PC-9 (cell line): ENCODE data around the gene TLR3. TPM values are rescaled to one million over a fixed set of nuclear protein-coding genes. Genes with fewer than 3 reads are reported as not detected.

Experiments
- BruUV-seq: library from RNA; stranded (reverse); fragments of 400-500 nt; replicated peaks from 2 replicates; lab custom pipeline; 2021; lab: Mats Ljungman, UMichigan
- CTCF ChIA-PET: fragments of 300-600 bp; sonication (Branson Sonifier 250); formaldehyde crosslinking; loops from one replicate; lab custom pipeline; 2022; ENCODE audit warnings: antibody characterized with exemption; lab: Charles Lee
- POLR2A ChIA-PET: fragments of 300-600 bp; sonication (Branson Sonifier 250); formaldehyde crosslinking; loops from one replicate; lab custom pipeline; 2022; ENCODE audit warnings: antibody characterized with exemption; ENCODE audit not compliant: unreplicated experiment; lab: Charles Lee
- DNase-seq, 2 experiments: peaks; one replicate each; pipeline versions ENCODE4 v3.0.0 to v3.0.0-alpha.2; 2015 to 2022; ENCODE audit warnings: mixed read lengths in 1 of 2
- H2AFZ ChIP-seq: fragments of 200-600 bp; sonication (generic); 2 replicates; pipeline ENCODE4 v1.8.1; 2017; ENCODE audit warnings: antibody characterized with exemption
- H3F3A ChIP-seq: fragments of 200-600 bp; sonication (generic); 2 replicates; pipeline ENCODE4 v1.8.1; 2017; ENCODE audit warnings: antibody characterized with exemption, mild to moderate bottlenecking, low read depth; ENCODE audit not compliant: insufficient read depth
- H3K27ac ChIP-seq: fragments of 200-600 bp; sonication (generic); 2 replicates; pipeline ENCODE4 v1.6.1; 2016; ENCODE audit warnings: mixed run types
- H3K27me3 ChIP-seq: fragments of 200-600 bp; sonication (generic); 2 replicates; pipeline ENCODE4 v1.6.1; 2016; ENCODE audit warnings: low read depth, mixed run types; ENCODE audit not compliant: insufficient read depth
- H3K36me3 ChIP-seq: fragments of 200-600 bp; sonication (generic); 2 replicates; pipeline ENCODE4 v1.6.1; 2016; ENCODE audit warnings: low read depth, mixed run types
- H3K4me1 ChIP-seq: fragments of 200-600 bp; sonication (generic); replicated peaks from 2 replicates; pipeline ENCODE4 v1.6.1; 2016; ENCODE audit warnings: mixed run types; ENCODE audit not compliant: insufficient read depth
- H3K4me2 ChIP-seq: fragments of 200-600 bp; sonication (generic); 2 replicates; pipeline ENCODE4 v1.6.1; 2017; ENCODE audit warnings: mixed run types
- H3K4me3 ChIP-seq: fragments of 200-600 bp; sonication (generic); 2 replicates; pipeline ENCODE4 v1.6.1; 2016; ENCODE audit warnings: mixed run types
- H3K79me2 ChIP-seq: fragments of 200-600 bp; sonication (generic); 2 replicates; pipeline ENCODE4 v1.6.1; 2017; ENCODE audit warnings: low read depth, mixed run types
- H3K9me2 ChIP-seq: fragments of 200-600 bp; sonication (generic); 2 replicates; pipeline ENCODE4 v1.8.1; 2017; ENCODE audit warnings: mild to moderate bottlenecking; ENCODE audit not compliant: insufficient read depth
- H3K9me3 ChIP-seq: fragments of 200-600 bp; sonication (generic); 2 replicates; pipeline ENCODE4 v1.8.1; 2016; ENCODE audit warnings: low read depth; ENCODE audit not compliant: insufficient read depth
- H4K20me1 ChIP-seq: fragments of 200-600 bp; sonication (generic); 2 replicates; pipeline ENCODE4 v1.8.1; 2017; ENCODE audit not compliant: insufficient read depth
- EZH2 ChIP-seq: fragments of 200-600 bp; sonication (generic); IDR thresholded peaks from 2 replicates; pipeline ENCODE4 v1.8.0; 2017; ENCODE audit warnings: antibody characterized with exemption, low read depth
- intact Hi-C: fragments of 100-400 bp; cut with micrococcal nuclease; formaldehyde crosslinking; loops from one replicate; pipeline ENCODE4 v1.10.0; 2022; ENCODE audit not compliant: unreplicated experiment
- total RNA-seq: library from RNA; stranded (reverse); gene quantifications from 2 replicates; pipeline ENCODE4 v1.2.3, GENCODE V29; 2021
- TF ChIP-seq, protein P1 (sequence below): fragments of 200-600 bp; sonication (generic); conservative IDR thresholded peaks from 2 replicates; pipeline ENCODE4 v1.6.1; 2017; ENCODE audit warnings: mixed run types, antibody characterized with exemption, mild to moderate bottlenecking, moderate library complexity

The TLR3 gene
- total RNA-seq, 1 experiment from 2014 or later, result 10.3 TPM

DNA sequence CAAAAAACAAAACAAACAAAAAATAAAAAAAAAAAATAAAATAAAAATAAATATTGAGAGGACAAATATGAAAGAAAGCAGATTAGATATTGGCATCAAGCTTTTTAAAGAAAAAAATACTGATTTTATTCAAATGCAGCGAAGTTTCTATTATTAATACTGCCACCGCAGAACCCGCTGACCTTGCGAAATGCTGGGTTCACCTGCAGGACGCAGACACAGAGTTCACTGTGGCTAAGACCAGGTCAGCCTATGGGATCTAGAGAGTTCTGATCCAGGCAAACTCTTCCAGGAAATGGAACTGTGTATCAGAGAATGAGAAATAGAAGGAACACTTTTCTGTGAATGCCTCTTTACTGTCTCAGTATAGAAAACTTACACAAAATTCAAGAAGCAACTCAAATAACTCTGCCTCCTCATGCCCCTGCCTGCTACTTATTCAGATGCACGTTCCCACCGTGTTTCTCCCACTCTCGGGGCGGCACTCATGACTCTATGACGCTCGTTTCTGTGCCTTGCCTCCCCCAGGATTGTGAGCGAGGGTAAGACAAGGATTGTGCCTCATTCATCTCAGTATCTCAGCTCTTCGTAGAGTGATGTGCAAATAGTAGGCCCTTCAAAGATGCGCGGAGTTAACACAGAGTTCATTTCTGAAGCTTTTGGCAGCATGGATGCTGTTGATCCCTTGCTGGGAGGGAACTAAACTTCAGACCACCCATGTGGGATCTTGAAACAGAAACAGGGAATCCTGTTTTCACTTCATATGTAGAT, 44.1 kb upstream of the TLR3 start:
- Histone ChIP-seq H3F3A (no peaks in the 10 kb centered on the region), H3K79me2 (no peaks in the 10 kb centered on the region), H3K27me3 (no peaks in the 10 kb centered on the region), H3K4me1 (no peaks in the 10 kb centered on the region), H3K9me2 (no peaks in the 10 kb centered on the region), H2AFZ (no peak overlapping the region), H3K9me3 (no peaks in the 10 kb centered on the region), H4K20me1 (no peaks in the 10 kb centered on the region), H3K4me2 (no peak overlapping the region), H3K36me3 (no peaks in the 10 kb centered on the region), H3K4me3 (no peak overlapping the region), H3K27ac (no peak overlapping the region)
- no peak for TF ChIP-seq EZH2
- ChIA-PET CTCF (interaction anchor here (1.2 kb wide), 1 partner anchor 13 kb away, joined by 3 read pairs; no protein-coding TSS in a partner anchor), POLR2A (no interaction called here)
- intact Hi-C loops, result no loop called here
- BruUV-seq, result no TSS peak
- DNase-seq, result no peak

DNA sequence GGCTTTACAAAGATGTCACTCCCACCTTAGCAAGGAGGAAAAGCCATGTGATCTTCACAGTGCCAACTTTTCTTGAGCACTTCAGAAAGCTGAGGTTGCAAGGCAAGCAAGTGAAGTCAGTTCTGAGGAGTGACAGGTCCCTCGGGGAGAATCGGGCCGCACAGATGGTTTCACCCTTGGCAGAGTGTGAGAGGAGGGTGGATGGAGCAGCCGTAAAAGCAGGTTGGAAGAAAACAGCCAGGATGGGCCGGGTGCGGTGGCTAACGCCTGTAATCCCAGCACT, 43.6 kb upstream of the TLR3 start:
- Histone ChIP-seq H3K4me2 (no peak overlapping the region), H3F3A (no peaks in the 10 kb centered on the region), H3K4me1 (no peaks in the 10 kb centered on the region), H2AFZ (no peak overlapping the region), H3K27ac (no peak overlapping the region), H3K4me3 (no peak overlapping the region), H3K9me2 (no peaks in the 10 kb centered on the region), H3K79me2 (no peaks in the 10 kb centered on the region), H4K20me1 (no peaks in the 10 kb centered on the region), H3K27me3 (no peaks in the 10 kb centered on the region), H3K9me3 (no peaks in the 10 kb centered on the region), H3K36me3 (no peaks in the 10 kb centered on the region)
- no TSS peak for BruUV-seq
- intact Hi-C loops, result no loop called here
- no peak for DNase-seq
- no peak for TF ChIP-seq EZH2
- TF ChIP-seq, protein P1, sequence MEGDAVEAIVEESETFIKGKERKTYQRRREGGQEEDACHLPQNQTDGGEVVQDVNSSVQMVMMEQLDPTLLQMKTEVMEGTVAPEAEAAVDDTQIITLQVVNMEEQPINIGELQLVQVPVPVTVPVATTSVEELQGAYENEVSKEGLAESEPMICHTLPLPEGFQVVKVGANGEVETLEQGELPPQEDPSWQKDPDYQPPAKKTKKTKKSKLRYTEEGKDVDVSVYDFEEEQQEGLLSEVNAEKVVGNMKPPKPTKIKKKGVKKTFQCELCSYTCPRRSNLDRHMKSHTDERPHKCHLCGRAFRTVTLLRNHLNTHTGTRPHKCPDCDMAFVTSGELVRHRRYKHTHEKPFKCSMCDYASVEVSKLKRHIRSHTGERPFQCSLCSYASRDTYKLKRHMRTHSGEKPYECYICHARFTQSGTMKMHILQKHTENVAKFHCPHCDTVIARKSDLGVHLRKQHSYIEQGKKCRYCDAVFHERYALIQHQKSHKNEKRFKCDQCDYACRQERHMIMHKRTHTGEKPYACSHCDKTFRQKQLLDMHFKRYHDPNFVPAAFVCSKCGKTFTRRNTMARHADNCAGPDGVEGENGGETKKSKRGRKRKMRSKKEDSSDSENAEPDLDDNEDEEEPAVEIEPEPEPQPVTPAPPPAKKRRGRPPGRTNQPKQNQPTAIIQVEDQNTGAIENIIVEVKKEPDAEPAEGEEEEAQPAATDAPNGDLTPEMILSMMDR, result no peak
- POLR2A ChIA-PET, result no interaction called here
- CTCF ChIA-PET, result interaction anchor here (1.2 kb wide), 1 partner anchor 13 kb away, joined by 3 read pairs; no protein-coding TSS in a partner anchor

DNA sequence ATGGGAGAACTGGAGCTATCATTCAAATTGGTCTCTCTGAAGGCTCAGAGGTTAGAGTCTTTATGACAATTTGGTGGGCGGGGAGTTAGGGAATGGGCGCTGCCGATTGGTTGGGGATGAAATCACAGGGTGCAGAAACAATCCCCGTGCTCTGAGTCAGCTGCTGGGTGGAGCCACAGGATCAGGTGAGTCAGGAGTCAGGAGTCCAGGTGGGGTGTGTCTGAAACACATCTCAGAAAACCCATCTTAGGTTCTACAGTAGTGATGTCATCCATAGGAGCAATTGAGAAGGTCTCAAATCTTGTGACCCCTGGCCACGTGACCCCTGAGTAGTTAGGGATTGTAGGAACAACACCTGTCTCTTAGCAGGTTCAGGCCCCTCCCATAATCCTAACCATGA, 41.6 kb upstream of the TLR3 start:
- Histone ChIP-seq H3K4me2 (no peak overlapping the region), H2AFZ (no peak overlapping the region), H3K4me1 (no peaks in the 10 kb centered on the region), H3F3A (no peaks in the 10 kb centered on the region), H3K9me2 (no peaks in the 10 kb centered on the region), H3K27ac (no peak overlapping the region), H3K27me3 (no peaks in the 10 kb centered on the region), H3K36me3 (no peaks in the 10 kb centered on the region), H3K9me3 (no peaks in the 10 kb centered on the region), H3K4me3 (no peak overlapping the region), H4K20me1 (no peaks in the 10 kb centered on the region), H3K79me2 (no peaks in the 10 kb centered on the region)
- BruUV-seq, result no TSS peak
- DNase-seq, result no peak
- ChIA-PET CTCF (no interaction called here), POLR2A (no interaction called here)
- TF ChIP-seq, protein P1, result no peak
- TF ChIP-seq EZH2, result no peak
- intact Hi-C loops, result no loop called here
